ENCODE data around the gene IQGAP2.

Gene IQGAP2

DNA sequence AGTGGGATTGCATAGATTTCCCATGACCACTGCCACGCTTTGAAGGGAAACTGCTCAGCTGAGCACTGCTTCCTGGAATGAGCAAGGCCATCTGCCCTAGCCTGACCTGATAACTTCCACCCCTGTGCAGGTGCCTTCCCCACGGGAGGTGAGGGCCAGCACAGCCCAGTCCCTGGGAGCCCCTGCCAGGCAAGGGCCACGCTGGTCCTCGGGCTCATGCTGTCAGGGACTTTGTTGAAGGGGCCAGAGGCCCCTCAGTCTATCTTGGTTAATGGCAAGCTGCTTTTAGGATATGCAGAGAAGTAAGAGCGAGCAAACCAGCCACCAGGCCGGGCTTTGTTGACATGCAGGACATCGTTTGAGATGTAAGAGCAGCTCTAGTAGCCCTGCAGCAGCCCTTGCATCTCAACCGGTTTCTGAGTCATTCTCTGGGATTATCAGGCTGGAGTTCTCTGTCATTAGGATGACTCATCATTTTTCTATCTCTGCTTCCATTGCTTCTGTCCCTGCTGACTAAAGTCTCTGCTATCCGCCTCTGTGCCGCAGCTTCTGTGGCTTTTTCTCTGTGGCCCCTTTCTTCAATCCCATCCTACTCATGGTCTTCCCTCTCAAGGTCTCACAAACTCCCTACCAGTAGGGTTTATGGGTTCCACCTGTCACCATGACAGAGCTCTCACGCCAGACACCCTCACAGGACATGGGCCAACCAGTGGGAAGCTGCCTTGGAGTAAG, 30.6 kb upstream of the IQGAP2 start:
- Histone ChIP-seq H3K36me3 (ENCODE audit: insufficient read depth, low read depth, low read length) (no peaks in the 10 kb centered on the region), H3K27me3 (ENCODE audit: insufficient read depth, low read length) (no peaks in the 10 kb centered on the region), H3K4me3 (ENCODE audit: low read length) (no peak overlapping the region), H3K9me3 (ENCODE audit: insufficient read depth, low read depth, low read length) (no peaks in the 10 kb centered on the region), H3K27ac (ENCODE audit: low read length) (no peak overlapping the region), H3K4me1 (ENCODE audit: insufficient read depth, low read length) (peaks cover 5% of the 10 kb centered on the region), H3K9ac (ENCODE audit: low read depth, low read length) (no peak overlapping the region)

GRCh38 chr5:76376148-76376865, 26.8 kb upstream of the IQGAP2 start:
- Histone ChIP-seq H3K4me3 (ENCODE audit: low read length) (no peak overlapping the region), H3K27ac (ENCODE audit: low read length) (no peak overlapping the region), H3K9ac (ENCODE audit: low read depth, low read length) (no peak overlapping the region), H3K27me3 (ENCODE audit: insufficient read depth, low read length) (no peaks in the 10 kb centered on the region), H3K36me3 (ENCODE audit: insufficient read depth, low read depth, low read length) (no peaks in the 10 kb centered on the region), H3K9me3 (ENCODE audit: insufficient read depth, low read depth, low read length) (no peaks in the 10 kb centered on the region), H3K4me1 (ENCODE audit: insufficient read depth, low read length) (peaks cover 8% of the 10 kb centered on the region)

DNA sequence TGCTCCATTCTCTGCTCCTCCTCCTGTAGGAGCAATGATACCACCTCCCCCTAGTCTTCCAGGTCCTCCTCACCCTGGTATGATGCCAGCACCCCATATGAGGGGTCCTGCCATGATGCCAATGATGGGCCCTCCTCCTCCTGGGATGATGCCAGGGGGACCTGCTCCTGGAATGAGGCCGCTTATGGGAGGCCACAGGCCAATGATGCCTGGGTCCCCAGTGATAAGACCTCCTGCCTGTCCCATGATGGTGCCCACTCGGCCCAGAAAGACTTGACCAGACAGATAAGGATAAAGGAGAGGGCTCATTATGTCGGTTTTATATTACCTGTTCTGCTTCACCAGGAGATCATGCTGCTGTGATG, 26.2 kb upstream of the IQGAP2 start:
- Histone ChIP-seq H3K27me3 (ENCODE audit: insufficient read depth, low read length) (no peaks in the 10 kb centered on the region), H3K9ac (ENCODE audit: low read depth, low read length) (no peak overlapping the region), H3K4me3 (ENCODE audit: low read length) (no peak overlapping the region), H3K36me3 (ENCODE audit: insufficient read depth, low read depth, low read length) (no peaks in the 10 kb centered on the region), H3K4me1 (ENCODE audit: insufficient read depth, low read length) (peaks cover 8% of the 10 kb centered on the region), H3K9me3 (ENCODE audit: insufficient read depth, low read depth, low read length) (no peaks in the 10 kb centered on the region), H3K27ac (ENCODE audit: low read length) (no peak overlapping the region)

GRCh38 chr5:76378355-76378754, 24.7 kb upstream of the IQGAP2 start:
- Histone ChIP-seq H3K27ac (ENCODE audit: low read length) (no peak overlapping the region), H3K4me1 (ENCODE audit: insufficient read depth, low read length) (peaks cover 4% of the 10 kb centered on the region; the same call in 1 of the 2 replicates), H3K27me3 (ENCODE audit: insufficient read depth, low read length) (no peaks in the 10 kb centered on the region), H3K9ac (ENCODE audit: low read depth, low read length) (no peak overlapping the region), H3K36me3 (ENCODE audit: insufficient read depth, low read depth, low read length) (no peaks in the 10 kb centered on the region), H3K9me3 (ENCODE audit: insufficient read depth, low read depth, low read length) (no peaks in the 10 kb centered on the region), H3K4me3 (ENCODE audit: low read length) (no peak overlapping the region)

- Histone ChIP-seq H3K36me3 (ENCODE audit: insufficient read depth, low read depth, low read length) (no peaks in the 10 kb centered on the region), H3K4me3 (ENCODE audit: low read length) (no peak overlapping the region), H3K4me1 (ENCODE audit: insufficient read depth, low read length) (peaks cover 4% of the 10 kb centered on the region; the same call in 1 of the 2 replicates), H3K9me3 (ENCODE audit: insufficient read depth, low read depth, low read length) (no peaks in the 10 kb centered on the region), H3K27ac (ENCODE audit: low read length) (no peak overlapping the region), H3K27me3 (ENCODE audit: insufficient read depth, low read length) (no peaks in the 10 kb centered on the region), H3K9ac (ENCODE audit: low read depth, low read length) (no peak overlapping the region)
Observed at GRCh38 chr5:76379316-76379715, 23.8 kb upstream of the IQGAP2 start.

- no peaks in the 10 kb centered on the region for H3K9me3 ChIP-seq (ENCODE audit: insufficient read depth, low read depth, low read length)
- no peak overlapping the region for H3K9ac ChIP-seq (ENCODE audit: low read depth, low read length)
- no peaks in the 10 kb centered on the region for H3K27me3 ChIP-seq (ENCODE audit: insufficient read depth, low read length)
- H3K4me1 ChIP-seq (ENCODE audit: insufficient read depth, low read length) = peaks cover 4% of the 10 kb centered on the region; the same call in 1 of the 2 replicates
- H3K36me3 ChIP-seq (ENCODE audit: insufficient read depth, low read depth, low read length) = no peaks in the 10 kb centered on the region
- H3K4me3 ChIP-seq (ENCODE audit: low read length) = no peak overlapping the region
- no peak overlapping the region for H3K27ac ChIP-seq (ENCODE audit: low read length)
Observed at GRCh38 chr5:76379855-76380254, 23.2 kb upstream of the IQGAP2 start.

DNA sequence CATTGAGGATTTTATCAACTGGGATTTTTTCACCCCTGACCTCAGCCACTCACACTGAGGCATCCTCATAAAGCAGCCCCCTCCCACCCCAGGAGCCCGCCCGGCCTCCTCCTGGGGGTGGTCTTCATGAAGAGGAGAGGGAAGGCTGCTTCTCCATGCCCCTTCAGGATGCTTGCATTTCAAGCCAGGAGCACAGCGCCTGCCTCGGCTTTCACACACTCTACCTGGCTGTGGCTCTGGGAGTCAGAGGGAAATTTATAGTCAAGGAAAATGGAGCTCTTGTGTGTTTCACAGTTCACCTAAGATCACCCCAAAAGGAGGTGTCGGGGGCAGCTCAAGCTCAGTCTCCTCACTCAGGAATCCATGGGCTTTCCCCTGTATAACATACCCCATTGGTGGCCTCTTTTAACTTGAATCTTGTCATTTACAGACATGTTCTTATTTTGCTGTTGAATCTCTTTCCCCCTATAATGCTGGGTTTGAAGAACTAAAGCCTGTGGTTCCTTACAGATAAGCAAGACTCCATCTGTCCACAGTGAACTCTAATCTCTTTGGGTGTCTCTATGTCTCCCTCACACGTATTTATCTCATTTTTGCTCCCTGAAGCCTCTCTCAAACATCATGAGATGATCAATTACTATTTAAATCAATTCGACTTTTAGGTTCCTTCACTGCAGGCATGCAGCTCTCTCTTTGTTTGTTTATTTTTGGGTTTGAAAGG, 22.6 kb upstream of the IQGAP2 start:
- Histone ChIP-seq H3K27me3 (ENCODE audit: insufficient read depth, low read length) (no peaks in the 10 kb centered on the region), H3K9me3 (ENCODE audit: insufficient read depth, low read depth, low read length) (no peaks in the 10 kb centered on the region), H3K27ac (ENCODE audit: low read length) (no peak overlapping the region), H3K36me3 (ENCODE audit: insufficient read depth, low read depth, low read length) (no peaks in the 10 kb centered on the region), H3K4me3 (ENCODE audit: low read length) (no peak overlapping the region), H3K9ac (ENCODE audit: low read depth, low read length) (no peak overlapping the region), H3K4me1 (ENCODE audit: insufficient read depth, low read length) (peaks cover 4% of the 10 kb centered on the region; the same call in 1 of the 2 replicates)

DNA sequence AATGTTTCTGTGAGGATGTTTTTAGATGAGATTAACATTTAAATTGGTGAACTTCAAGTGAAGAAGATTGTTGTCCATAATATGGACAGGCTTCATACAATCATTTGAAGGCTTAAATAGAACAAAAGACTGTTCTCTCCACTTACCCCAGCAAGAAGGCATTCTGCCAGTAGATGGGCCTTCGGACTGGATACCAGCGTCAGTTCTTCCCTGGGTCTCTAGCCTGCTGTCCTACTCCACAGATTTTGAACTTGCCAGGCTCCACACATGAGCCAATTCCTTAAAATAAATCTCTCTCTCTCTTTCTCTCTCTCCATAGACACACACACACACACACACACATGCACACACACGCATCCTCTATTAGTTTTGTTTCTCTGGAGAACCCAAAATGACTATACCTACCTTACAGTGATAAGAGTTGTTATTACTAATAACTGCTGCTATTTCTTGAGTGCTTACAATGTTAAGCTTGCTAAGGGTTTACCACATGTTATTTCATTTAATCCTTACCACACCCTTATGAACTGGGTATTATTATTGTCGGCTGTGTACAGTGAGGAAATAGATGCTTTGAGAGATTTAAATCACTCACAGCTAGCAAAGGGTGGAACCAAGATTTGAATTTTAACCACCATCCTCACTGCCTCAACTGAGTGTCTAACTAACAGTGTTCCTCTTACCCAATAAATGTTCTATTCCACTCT, 19.8 kb upstream of the IQGAP2 start:
- no peak overlapping the region for H3K27ac ChIP-seq (ENCODE audit: low read length)
- peaks cover 4% of the 10 kb centered on the region; the same call in 1 of the 2 replicates for H3K4me1 ChIP-seq (ENCODE audit: insufficient read depth, low read length)

GRCh38 chr5:76384189-76384588, 18.9 kb upstream of the IQGAP2 start:
- Histone ChIP-seq H3K9ac (ENCODE audit: low read depth, low read length) (no peak overlapping the region), H3K36me3 (ENCODE audit: insufficient read depth, low read depth, low read length) (no peaks in the 10 kb centered on the region), H3K9me3 (ENCODE audit: insufficient read depth, low read depth, low read length) (no peaks in the 10 kb centered on the region), H3K4me1 (ENCODE audit: insufficient read depth, low read length) (peaks cover 10% of the 10 kb centered on the region; the same call in 1 of the 2 replicates), H3K27me3 (ENCODE audit: insufficient read depth, low read length) (no peaks in the 10 kb centered on the region), H3K27ac (ENCODE audit: low read length) (no peak overlapping the region), H3K4me3 (ENCODE audit: low read length) (no peak overlapping the region)

More for the DNA sequence above, 19.8 kb upstream of the IQGAP2 start:
- no peaks in the 10 kb centered on the region for H3K27me3 ChIP-seq (ENCODE audit: insufficient read depth, low read length)
- no peaks in the 10 kb centered on the region for H3K36me3 ChIP-seq (ENCODE audit: insufficient read depth, low read depth, low read length)
- H3K9me3 ChIP-seq (ENCODE audit: insufficient read depth, low read depth, low read length) = no peaks in the 10 kb centered on the region
- no peak overlapping the region for H3K9ac ChIP-seq (ENCODE audit: low read depth, low read length)
- no peak overlapping the region for H3K4me3 ChIP-seq (ENCODE audit: low read length)

DNA sequence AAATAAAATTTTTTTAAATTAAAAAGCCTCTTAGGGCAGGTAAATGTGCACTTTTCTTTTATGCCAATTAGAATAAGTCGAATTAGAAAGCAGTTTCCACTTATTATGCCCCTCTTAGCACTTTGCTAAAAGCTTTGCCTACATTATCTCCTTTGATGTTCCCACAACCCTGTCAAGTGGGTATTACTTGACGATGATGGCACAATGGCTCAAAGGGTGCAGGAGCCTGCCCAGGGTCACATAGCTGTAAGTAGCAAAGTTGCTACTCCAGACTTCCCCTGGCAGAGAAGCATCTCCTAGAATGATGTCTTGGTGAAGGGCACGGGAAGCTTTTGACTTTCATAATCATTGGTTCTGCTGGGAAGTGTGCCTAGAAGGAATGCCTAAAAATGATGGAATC, 18.4 kb upstream of the IQGAP2 start:
- H3K9me3 ChIP-seq (ENCODE audit: insufficient read depth, low read depth, low read length) = no peaks in the 10 kb centered on the region
- H3K27me3 ChIP-seq (ENCODE audit: insufficient read depth, low read length) = no peaks in the 10 kb centered on the region
- H3K4me3 ChIP-seq (ENCODE audit: low read length) = no peak overlapping the region
- H3K36me3 ChIP-seq (ENCODE audit: insufficient read depth, low read depth, low read length) = no peaks in the 10 kb centered on the region
- H3K9ac ChIP-seq (ENCODE audit: low read depth, low read length) = no peak overlapping the region
- H3K27ac ChIP-seq (ENCODE audit: low read length) = no peak overlapping the region
- H3K4me1 ChIP-seq (ENCODE audit: insufficient read depth, low read length) = peaks cover 10% of the 10 kb centered on the region; the same call in 1 of the 2 replicates

DNA sequence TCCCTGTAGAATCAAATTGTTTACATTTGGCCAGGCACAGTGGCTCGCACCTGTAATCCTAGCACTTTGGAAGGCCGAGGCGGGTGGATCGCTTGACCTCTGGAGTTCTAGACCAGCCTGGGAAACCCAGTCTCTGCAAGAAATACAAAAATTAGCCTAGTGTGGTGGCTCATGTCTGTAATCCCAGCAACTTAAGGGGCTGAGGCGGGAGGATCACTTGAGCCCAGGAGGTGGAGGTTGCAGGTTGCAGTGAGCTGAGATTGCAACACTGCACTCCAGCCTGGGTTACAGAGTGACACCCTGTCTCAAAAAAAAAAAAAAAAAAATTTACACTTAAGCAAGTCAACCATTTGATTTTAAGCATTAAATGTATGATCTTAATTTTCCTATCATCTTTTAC, 17.5 kb upstream of the IQGAP2 start:
- Histone ChIP-seq H3K9me3 (ENCODE audit: insufficient read depth, low read depth, low read length) (no peaks in the 10 kb centered on the region), H3K4me3 (ENCODE audit: low read length) (no peak overlapping the region), H3K9ac (ENCODE audit: low read depth, low read length) (no peak overlapping the region), H3K36me3 (ENCODE audit: insufficient read depth, low read depth, low read length) (no peaks in the 10 kb centered on the region), H3K4me1 (ENCODE audit: insufficient read depth, low read length) (peaks cover 9% of the 10 kb centered on the region; the same call in 1 of the 2 replicates), H3K27me3 (ENCODE audit: insufficient read depth, low read length) (no peaks in the 10 kb centered on the region), H3K27ac (ENCODE audit: low read length) (no peak overlapping the region)

Data from iPS-20b (cell line).